Measurements from ENCODE around the gene MOSPD2.

The MOSPD2 gene

GRCh38 chrX:14902537-14902936 lies 29.3 kb downstream of the MOSPD2 start:
- Histone ChIP-seq H3K27ac (replicated peaks) (no peak overlapping the region), H3K27me3 (ENCODE audit: insufficient read depth, poor library complexity, severe bottlenecking) (no peaks in the 10 kb centered on the region), H3K4me3 (replicated peaks; ENCODE audit: insufficient read depth, low read length) (no peak overlapping the region)
- TF ChIP-seq GABPA (IDR thresholded peaks at IDR 0.05; ENCODE audit: low read depth) (no peak), REST (IDR thresholded peaks at IDR 0.05; ENCODE audit: insufficient replicate concordance, low read depth) (no peak), CTCF (IDR thresholded peaks at IDR 0.05; ENCODE audit: insufficient read depth, low read length) (no peak), SPI1 (IDR thresholded peaks at IDR 0.05; ENCODE audit: borderline replicate concordance, low read depth) (no peak), POLR2AphosphoS5 (IDR thresholded peaks at IDR 0.05; ENCODE audit: low read depth) (no peak)
- DNase-seq (ENCODE audit: low read depth in 1 of 2, low spot score in 1 of 2), result no peak

- TF ChIP-seq POLR2AphosphoS5 (IDR thresholded peaks at IDR 0.05; ENCODE audit: low read depth) (no peak), GABPA (IDR thresholded peaks at IDR 0.05; ENCODE audit: low read depth) (no peak), REST (IDR thresholded peaks at IDR 0.05; ENCODE audit: insufficient replicate concordance, low read depth) (no peak), CTCF (IDR thresholded peaks at IDR 0.05; ENCODE audit: insufficient read depth, low read length) (no peak), SPI1 (IDR thresholded peaks at IDR 0.05; ENCODE audit: borderline replicate concordance, low read depth) (no peak)
- no peak for DNase-seq (ENCODE audit: low read depth in 1 of 2, low spot score in 1 of 2)
- Histone ChIP-seq H3K27me3 (ENCODE audit: insufficient read depth, poor library complexity, severe bottlenecking) (no peaks in the 10 kb centered on the region), H3K4me3 (replicated peaks; ENCODE audit: insufficient read depth, low read length) (no peak overlapping the region), H3K27ac (replicated peaks) (no peak overlapping the region)
Measured at GRCh38 chrX:14903891-14904290, 30.7 kb downstream of the MOSPD2 start.

GRCh38 chrX:14913241-14913640 lies 40.0 kb downstream of the MOSPD2 start:
- no peak for TF ChIP-seq SPI1 (IDR thresholded peaks at IDR 0.05; ENCODE audit: borderline replicate concordance, low read depth)
- no peak for TF ChIP-seq POLR2AphosphoS5 (IDR thresholded peaks at IDR 0.05; ENCODE audit: low read depth)
- no peak for TF ChIP-seq GABPA (IDR thresholded peaks at IDR 0.05; ENCODE audit: low read depth)
- no peak for TF ChIP-seq REST (IDR thresholded peaks at IDR 0.05; ENCODE audit: insufficient replicate concordance, low read depth)
- TF ChIP-seq CTCF (IDR thresholded peaks at IDR 0.05; ENCODE audit: insufficient read depth, low read length), result no peak
- Histone ChIP-seq H3K4me3 (replicated peaks; ENCODE audit: insufficient read depth, low read length) (no peak overlapping the region), H3K27me3 (ENCODE audit: insufficient read depth, poor library complexity, severe bottlenecking) (no peaks in the 10 kb centered on the region), H3K27ac (replicated peaks) (no peak overlapping the region)
- DNase-seq (ENCODE audit: low read depth in 1 of 2, low spot score in 1 of 2), result no peak
